ENCODE results near the gene OXSR1. TPM values are rescaled to one million over a fixed set of nuclear protein-coding genes. Genes with fewer than 3 reads are reported as not detected.

The OXSR1 gene
- total and polyA plus RNA-seq, 8 donors: 7.0 to 49.9 (median 19.8) TPM

DNA sequence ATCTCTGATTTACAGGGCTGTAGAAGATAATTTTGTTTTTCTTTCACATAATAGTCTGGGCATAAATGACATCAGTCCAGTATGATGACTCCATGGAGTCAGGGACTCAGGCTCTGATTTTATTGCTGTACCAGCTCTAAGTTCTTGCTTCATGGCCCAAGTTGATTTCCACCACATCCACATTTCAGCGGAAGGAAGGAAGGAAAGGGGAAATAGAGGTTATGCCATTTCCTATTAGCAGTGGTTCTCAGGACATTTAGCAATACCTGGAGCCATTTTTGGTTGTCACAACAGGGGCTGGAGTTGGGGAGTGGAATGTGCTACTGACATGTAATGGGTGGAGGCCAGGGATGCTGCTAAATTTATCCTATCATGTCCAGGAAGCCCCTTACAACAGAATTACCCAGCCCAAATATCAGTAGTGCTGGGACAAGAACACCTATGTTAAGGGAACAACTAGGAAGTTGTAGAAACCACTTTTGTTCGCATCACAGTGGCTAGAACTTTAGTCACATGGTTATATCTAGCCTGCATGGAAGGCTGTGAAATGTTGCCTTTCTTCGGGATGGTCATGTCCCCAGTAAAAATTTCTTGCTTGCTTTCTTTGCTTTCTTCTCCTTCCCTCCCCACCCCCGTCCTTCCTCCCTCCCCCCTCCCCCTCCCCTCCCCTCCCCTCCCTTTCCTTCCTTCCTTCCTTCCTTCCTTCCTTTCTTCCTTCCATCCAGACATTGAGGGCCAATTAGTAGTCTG, 42.1 kb downstream of the OXSR1 start:
- Histone ChIP-seq H3K4me3 (no peak overlapping the region), H3K4me1 (peaks cover 0 to 28% (median 12%) of the 10 kb centered on the region in 4 donors), H3K27me3 (no peaks in the 10 kb centered on the region), H3K36me3 (peaks cover 0 to 35% (median 16%) of the 10 kb centered on the region in 4 donors), H3K9me3 (no peaks in the 10 kb centered on the region), H3K27ac (no peak overlapping the region)
- no peak for TF ChIP-seq POLR2A (IDR thresholded peaks at IDR 0.05)
- TF ChIP-seq, protein P1, sequence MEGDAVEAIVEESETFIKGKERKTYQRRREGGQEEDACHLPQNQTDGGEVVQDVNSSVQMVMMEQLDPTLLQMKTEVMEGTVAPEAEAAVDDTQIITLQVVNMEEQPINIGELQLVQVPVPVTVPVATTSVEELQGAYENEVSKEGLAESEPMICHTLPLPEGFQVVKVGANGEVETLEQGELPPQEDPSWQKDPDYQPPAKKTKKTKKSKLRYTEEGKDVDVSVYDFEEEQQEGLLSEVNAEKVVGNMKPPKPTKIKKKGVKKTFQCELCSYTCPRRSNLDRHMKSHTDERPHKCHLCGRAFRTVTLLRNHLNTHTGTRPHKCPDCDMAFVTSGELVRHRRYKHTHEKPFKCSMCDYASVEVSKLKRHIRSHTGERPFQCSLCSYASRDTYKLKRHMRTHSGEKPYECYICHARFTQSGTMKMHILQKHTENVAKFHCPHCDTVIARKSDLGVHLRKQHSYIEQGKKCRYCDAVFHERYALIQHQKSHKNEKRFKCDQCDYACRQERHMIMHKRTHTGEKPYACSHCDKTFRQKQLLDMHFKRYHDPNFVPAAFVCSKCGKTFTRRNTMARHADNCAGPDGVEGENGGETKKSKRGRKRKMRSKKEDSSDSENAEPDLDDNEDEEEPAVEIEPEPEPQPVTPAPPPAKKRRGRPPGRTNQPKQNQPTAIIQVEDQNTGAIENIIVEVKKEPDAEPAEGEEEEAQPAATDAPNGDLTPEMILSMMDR (IDR thresholded peaks at IDR 0.05): no peak
- no peak for TF ChIP-seq POLR2AphosphoS5 (IDR thresholded peaks at IDR 0.05)
- no peak for TF ChIP-seq EP300 (IDR thresholded peaks at IDR 0.05)
- intact Hi-C loops (cut with DNase I; ENCODE audit: low total_unique reads): no loop called here
- WGBS, 5 donors: 68 to 97% (median 92%) methylated on average over 4 of the region's 4 CpGs
- no peak for DNase-seq

DNA sequence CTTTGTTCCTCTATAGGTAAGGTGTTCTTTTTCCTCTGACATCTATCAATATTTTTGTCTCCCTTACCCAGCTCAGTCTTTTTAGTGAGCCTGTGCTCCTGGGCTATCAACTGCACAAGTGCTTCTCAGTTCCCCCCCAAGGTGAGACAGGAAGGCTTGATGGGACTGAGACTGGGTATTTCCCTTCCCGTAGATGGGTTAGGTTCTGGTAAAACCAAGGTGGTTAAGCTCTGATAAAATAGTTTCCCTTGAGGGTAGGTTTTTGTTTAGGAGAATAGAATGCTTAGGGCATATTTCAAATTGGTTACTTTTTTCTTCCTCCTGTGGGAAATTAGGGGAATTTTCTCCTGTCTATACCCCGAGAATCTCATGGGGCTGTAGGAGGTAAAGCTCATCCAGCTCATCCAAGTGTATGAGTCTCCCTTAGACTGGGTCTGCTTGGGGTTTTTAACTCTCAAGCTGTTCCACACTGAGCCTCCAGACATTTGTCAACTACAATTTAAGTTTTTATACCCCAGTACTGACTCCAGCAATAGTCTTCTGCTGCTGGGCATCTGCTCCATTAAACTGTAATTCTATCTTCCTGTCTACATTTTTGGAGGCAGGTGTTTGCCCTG, 44.9 kb downstream of the OXSR1 start:
- Histone ChIP-seq H3K4me3 (no peak overlapping the region), H3K27me3 (no peaks in the 10 kb centered on the region)
- 82 to 95% (median 90%) methylated on average over 2 of the region's 2 CpGs for WGBS, 5 donors

DNA sequence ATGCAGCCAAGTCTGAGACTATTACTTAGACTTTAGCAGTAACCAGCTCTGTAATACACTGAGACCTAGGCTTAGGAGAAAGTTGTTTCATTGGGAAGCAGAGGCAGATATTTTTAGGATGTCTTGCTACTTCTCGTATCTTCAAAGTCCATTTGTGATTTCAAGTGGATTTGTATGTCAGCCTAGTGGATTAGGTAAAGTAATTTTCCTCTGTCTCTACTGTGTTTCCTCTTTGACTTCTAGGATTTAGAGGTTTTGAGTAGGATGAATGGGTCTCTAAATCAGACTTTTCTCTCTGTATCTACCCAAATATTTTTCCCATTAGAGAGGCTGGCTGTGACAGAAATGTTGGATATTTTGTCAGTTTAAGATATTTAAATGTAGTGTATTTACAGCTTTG, 46.8 kb downstream of the OXSR1 start:
- H3K36me3 ChIP-seq: peaks cover 0 to 19% (median 13%) of the 10 kb centered on the region in 4 donors
- no peaks in the 10 kb centered on the region for H3K9me3 ChIP-seq
- no peak overlapping the region for H3K4me3 ChIP-seq
- peaks cover 0 to 32% (median 9%) of the 10 kb centered on the region in 4 donors for H3K4me1 ChIP-seq
- intact Hi-C loops (cut with DNase I; ENCODE audit: low total_unique reads): no loop called here
- TF ChIP-seq, protein P1 (IDR thresholded peaks at IDR 0.05): no peak
- TF ChIP-seq POLR2AphosphoS5 (IDR thresholded peaks at IDR 0.05): no peak
- no peak for TF ChIP-seq POLR2A (IDR thresholded peaks at IDR 0.05)
- TF ChIP-seq EP300 (IDR thresholded peaks at IDR 0.05): no peak
- no peak overlapping the region for H3K27ac ChIP-seq
- 67 to 91% (median 85%) methylated on average over 1 of the region's 1 CpG for WGBS, 5 donors
- no peak for DNase-seq
- no peaks in the 10 kb centered on the region for H3K27me3 ChIP-seq

More for the DNA sequence above, 44.9 kb downstream of the OXSR1 start:
- TF ChIP-seq POLR2AphosphoS5 (IDR thresholded peaks at IDR 0.05) (no peak), EP300 (IDR thresholded peaks at IDR 0.05) (no peak)
- TF ChIP-seq, protein P1 (IDR thresholded peaks at IDR 0.05): no peak
- peaks cover 0 to 32% (median 9%) of the 10 kb centered on the region in 4 donors for H3K4me1 ChIP-seq
- no peak overlapping the region for H3K27ac ChIP-seq
- H3K9me3 ChIP-seq: no peaks in the 10 kb centered on the region
- peaks cover 0 to 18% (median 2%) of the 10 kb centered on the region in 4 donors for H3K36me3 ChIP-seq
- intact Hi-C loops (cut with DNase I; ENCODE audit: low total_unique reads): no loop called here
- DNase-seq: no peak

DNA sequence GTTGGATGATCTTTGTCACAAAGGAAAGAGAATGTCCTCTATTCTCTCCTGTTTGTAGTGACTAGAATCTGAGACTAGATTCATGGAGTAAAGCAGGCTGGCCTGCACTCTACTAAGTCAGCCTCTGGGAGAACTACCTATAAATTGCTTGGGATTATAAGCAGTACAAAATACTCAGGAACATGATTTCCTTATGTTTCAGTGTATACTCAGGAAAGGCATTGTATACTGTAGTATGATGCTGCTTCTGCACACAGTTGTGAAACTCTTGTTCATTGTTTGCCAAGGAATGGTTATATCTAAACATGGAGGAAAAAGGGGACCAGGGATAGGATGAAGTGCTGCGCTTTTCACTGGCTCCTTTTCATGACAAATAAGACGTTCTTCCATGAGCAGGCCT, 49.2 kb downstream of the OXSR1 start:
- Histone ChIP-seq H3K4me3 (no peak overlapping the region), H3K36me3 (peaks cover 0 to 22% (median 18%) of the 10 kb centered on the region in 4 donors), H3K9me3 (no peaks in the 10 kb centered on the region), H3K27me3 (no peaks in the 10 kb centered on the region), H3K4me1 (peaks cover 0 to 32% (median 9%) of the 10 kb centered on the region in 4 donors), H3K27ac (no peak overlapping the region)
- no peak for DNase-seq
- TF ChIP-seq POLR2AphosphoS5 (IDR thresholded peaks at IDR 0.05): no peak
- TF ChIP-seq POLR2A (IDR thresholded peaks at IDR 0.05): no peak
- no peak for TF ChIP-seq EP300 (IDR thresholded peaks at IDR 0.05)
- TF ChIP-seq, protein P1 (IDR thresholded peaks at IDR 0.05): no peak
- intact Hi-C loops (cut with DNase I; ENCODE audit: low total_unique reads): no loop called here
- 92 to 100% (median 97%) methylated on average over 2 of the region's 2 CpGs for WGBS, 5 donors

Measured in stomach (tissue), 9 donors.